ENCODE data around the gene GAD1.

GRCh38 chr2:170848587-170848986 lies 31.9 kb downstream of the GAD1 start:
- TF ChIP-seq CTCF (IDR thresholded peaks at IDR 0.05), result no peak
- no peak for TF ChIP-seq POLR2A (IDR thresholded peaks at IDR 0.05)
